GM19468 (cell line): Measurements from ENCODE around the gene DCANP1.

Experiments
- ATAC-seq: cut with Tn5 transposase; IDR thresholded peaks from one replicate; pipeline ENCODE4 v1.9.1; 2021; ENCODE audit warnings: mild to moderate bottlenecking, moderate library complexity, moderate number of reproducible peaks; ENCODE audit not compliant: unreplicated experiment; ENCODE audit errors: extremely low read depth

DCANP1 gene

DNA sequence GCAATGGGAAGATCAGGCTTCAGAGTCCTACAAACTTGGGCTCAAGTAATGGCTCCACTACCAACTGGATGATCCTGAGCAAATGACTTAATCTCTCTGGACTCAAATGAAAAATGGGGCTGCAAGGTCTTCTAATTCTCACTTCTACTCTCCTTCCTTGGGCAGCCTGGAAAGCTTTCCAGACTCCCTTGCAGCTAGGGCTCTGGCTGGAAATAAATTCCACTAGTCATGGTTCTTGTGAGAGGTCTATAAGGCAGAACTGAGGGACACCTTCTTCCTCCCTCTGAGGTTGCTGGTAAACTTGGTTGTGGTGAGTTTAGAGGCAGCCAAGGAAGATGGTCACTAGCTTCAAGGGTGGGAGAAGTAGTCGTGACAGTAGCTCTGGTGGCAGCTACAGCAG lies 18.6 kb downstream of the DCANP1 start:
- no peak for ATAC-seq

GRCh38 chr5:135426102-135427082 lies 20.8 kb downstream of the DCANP1 start:
- peak; percentile 82 for ATAC-seq

DNA sequence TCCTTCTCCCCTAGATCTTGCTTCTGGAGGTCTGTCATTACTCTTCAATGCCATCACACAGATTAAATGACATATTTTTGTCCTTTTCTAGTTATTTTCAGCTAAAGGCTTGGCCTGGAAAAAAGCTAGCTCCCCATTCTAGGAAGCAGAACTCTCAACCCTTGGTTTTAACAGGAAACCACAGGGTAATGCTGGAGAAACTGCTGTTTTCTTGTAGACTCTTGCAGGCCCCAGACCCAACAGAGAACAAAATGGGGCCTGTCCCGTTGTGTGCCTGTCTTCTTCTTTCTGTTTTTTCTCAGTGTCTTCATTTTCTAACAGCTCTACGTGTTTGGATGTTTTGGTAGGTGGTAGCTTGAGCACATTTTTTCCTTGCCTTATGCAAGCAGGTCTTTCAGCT lies 21.5 kb downstream of the DCANP1 start:
- no peak for ATAC-seq

GRCh38 chr5:135423846-135424168 lies 23.3 kb downstream of the DCANP1 start:
- ATAC-seq = no peak

DNA sequence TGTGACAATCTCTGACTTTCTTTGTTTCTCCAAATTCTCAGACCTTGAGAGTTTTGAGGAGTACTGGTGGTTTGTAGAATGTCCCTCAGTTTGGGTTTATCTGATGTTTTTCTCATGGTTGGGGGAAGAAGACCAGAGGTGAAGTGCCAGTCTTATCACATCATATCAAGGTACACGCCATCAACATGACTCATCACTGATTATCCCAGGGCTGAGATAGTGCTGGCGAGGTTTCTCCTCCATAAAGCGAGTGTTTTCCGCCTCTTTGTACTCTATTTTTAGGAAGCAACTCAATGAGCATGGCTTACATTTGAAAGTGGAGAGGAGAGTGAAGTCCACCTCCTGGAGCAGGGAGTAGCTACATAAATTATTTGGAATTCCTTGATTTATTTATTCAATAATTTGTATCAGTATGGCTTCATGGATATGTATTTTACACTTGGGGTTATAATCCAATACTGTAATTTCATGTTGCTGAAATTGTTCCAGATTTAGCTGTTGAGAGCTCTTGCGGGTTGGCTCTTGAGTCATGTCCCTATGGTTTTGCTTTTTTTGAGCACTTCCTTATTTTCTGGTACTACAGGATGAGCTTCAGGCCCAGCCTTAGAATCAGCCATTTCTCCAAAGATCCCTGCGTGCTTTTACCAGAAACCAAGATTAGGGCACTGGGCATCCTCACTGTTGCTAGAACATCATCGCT lies 23.9 kb downstream of the DCANP1 start:
- ATAC-seq = no peak

DNA sequence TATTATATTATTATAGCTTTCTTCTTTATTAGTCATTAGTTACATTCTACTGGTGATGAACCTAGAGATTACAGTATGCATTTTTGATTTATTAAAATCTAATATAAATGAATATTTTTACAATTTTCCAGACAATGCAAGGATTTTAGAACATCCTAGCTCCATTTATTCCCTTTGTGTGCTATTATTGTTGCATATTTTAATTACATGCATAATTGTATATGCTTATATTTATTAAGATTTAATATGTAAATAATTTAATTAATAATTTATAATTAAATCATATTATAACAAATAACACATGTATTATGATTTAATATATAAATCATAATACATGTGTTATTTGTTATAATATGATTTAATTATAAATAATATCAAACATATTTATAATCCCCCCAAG lies 24.7 kb downstream of the DCANP1 start:
- no peak for ATAC-seq

- ATAC-seq = no peak
Observed at GRCh38 chr5:135417083-135417482, 30.1 kb downstream of the DCANP1 start.

DNA sequence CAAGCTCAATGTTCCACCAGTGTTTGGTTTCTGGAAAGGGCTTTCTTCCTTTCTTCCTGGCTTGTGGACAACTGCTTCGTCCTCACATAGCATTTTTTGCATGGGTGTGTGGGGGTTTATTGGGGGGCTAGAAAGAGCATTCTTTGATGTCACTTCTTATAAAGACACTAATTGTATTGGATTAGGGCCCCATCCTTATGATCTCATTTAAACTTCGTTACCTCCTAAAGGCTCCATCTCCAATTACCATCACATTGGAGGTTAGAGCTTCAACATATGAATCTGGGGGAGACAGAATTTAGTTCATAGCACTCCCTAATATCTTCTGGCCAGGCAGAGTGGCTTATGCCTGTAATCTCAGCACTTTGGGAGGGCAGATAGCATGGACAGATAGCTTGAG lies 42.1 kb downstream of the DCANP1 start:
- no peak for ATAC-seq

DNA sequence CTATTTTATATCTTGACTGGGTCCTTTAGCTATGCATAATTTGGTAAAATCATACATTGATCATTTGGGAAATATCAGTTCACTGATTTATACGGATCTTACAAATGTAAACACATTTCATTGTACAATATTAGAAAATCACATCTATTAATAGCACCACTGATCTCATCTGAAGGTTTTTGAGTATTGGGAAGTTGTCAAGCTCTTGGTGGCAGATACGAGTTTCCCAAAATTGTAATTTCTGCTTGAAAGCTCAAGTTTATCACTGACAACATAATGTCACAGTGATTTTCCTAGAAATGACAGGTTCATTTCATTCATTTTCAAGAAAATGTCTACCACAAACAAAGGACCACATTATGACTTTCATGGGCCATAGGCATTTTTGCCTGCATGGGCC lies 45.1 kb downstream of the DCANP1 start:
- ATAC-seq = no peak

DNA sequence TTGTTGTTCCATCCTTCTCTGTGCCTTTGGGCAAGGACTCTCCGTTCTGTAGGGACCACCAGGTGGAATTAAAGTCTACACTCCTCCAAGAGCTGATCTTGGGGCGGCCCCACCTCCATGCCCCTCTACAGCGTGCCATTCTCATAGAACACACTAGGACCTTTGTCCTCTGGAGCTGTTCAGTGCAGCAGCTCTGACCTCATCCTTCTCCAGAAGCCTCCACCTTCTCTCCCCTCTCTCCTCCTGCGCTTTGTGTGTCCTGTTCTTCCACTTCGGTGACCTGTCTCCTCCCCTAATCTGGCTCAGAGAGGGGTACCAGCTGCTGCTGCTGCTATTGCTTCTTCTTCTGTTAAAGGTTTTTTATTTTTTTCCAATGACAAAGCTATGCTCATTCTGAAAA lies 46.3 kb downstream of the DCANP1 start:
- no peak for ATAC-seq

DNA sequence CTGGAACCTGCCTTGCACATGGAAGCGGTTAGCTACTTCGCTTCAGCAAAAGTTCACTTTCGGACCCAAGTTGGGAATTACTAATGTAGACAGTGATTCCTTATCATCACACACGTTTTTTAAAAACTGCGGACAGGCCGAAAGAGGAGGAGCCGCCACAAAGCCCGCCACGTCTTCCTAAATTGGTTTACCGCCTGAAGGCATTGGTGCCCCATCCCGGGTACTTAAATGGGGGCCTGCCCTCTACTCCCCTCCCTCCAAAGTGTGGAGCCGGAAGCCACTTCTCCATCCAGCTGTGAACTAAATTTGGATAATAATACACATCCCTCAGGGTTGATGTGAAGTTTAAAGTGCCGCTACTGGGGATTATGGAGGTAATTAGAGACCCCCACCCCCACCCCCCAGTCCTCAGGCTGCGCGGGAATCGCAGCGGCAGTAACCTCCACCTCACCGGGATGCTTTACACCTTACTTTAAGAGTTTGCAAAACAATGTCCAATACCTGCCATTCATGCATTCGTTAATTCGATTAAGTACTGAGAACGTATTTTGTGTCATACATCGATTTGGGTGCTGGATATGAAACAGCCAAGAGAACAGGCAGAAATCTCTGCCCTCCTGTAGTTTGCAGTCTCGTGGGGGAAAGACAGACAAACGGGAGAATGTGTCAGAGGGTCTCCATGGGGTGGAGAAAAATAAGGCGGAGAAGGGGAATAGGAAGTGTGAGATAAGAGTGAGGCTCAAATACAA lies 47.2 kb downstream of the DCANP1 start:
- no peak for ATAC-seq

- peak; percentile 71 for ATAC-seq
Observed at GRCh38 chr5:135398855-135399793, 48.0 kb downstream of the DCANP1 start, which contains the start of gene MACROH2A1. Gene MACROH2A1 (minus strand): TSS chr5:135399231. CDS start chr5:135389093, 10,138 bp downstream.

DNA sequence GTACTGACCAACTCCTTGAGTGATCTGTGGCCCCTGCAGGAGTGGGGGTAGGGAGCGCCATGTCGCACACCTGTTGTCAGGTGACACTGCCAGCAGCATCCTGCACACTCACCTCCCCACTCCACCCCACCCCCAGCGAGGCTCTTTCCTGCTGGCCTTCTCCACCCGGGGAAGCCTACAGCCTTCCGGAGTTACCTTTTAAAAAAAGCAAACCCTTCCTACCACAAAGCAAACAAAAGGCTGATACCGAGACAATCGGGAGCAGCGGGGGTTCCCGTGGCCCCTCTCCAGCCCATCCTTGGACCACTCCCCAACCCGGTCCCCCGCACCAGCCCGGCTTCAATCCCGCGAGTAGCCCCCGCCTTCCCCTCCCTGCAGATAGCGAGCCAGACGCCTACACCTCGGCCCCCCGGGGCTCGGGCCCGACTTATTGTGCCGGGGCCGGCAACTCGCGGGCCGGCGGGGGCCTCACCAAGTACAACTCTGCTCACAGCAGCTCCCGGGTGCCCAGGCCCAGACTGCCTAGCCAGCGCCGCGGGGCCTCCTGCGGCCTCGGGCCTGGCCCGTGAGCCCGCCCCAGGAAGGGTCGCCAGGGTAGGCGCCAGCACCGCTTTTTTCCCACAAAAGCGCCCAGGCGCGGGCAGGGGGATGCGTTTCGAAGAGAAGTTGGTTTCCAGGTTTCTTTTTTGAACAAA lies 48.8 kb downstream of the DCANP1 start:
- ATAC-seq = no peak

GRCh38 chr5:135397084-135397483 lies 50.1 kb downstream of the DCANP1 start:
- ATAC-seq = no peak

GRCh38 chr5:135396459-135397055 lies 50.6 kb downstream of the DCANP1 start:
- ATAC-seq = no peak

DNA sequence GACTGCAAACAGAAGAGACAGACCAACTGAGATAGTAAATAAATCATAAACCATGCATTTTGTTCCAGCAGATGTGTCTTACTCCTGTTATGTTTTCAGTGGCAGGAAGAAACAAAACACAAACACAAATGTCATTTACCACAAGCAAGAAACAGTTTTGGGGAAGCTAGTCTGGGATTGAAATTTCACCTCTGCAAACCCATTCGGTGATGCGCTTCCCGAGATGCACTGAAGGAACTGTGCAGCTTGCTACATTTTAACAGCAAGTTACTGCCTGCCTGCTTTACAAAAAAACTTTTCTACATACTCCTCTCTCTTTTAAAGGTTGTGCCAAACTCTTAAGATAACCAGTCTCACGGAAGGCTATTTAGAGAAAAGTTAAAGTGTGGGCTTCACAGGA lies 51.3 kb downstream of the DCANP1 start:
- ATAC-seq = no peak

- ATAC-seq = no peak
Observed at GRCh38 chr5:135395451-135395850, 51.7 kb downstream of the DCANP1 start.
